K562 (cell line): ENCODE results near the gene ERMARD. TPM values are rescaled to one million over a fixed set of nuclear protein-coding genes. Genes with fewer than 3 reads are reported as not detected.

Experiments
- BCL6 ChIP-seq: fragments of 250-450 bp; sonication (Bioruptor Pico); IDR thresholded peaks from 2 replicates; pipeline ENCODE4 v1.4.0; 2020
- CBFA2T2 ChIP-seq: fragments of 450-650 bp; conservative IDR thresholded peaks from 2 replicates; pipeline ENCODE4 v1.6.1; 2017; ENCODE audit warnings: mild to moderate bottlenecking
- CC2D1A ChIP-seq: fragments of 450-650 bp; IDR thresholded peaks from 2 replicates; pipeline ENCODE4 v1.6.1; 2017; ENCODE audit warnings: mild to moderate bottlenecking
- ELF4 ChIP-seq: fragments of 450-650 bp; formaldehyde crosslinking; IDR thresholded peaks from 2 replicates; pipeline ENCODE4 v1.4.0; 2022; ENCODE audit warnings: missing genetic modification characterization
- FOXP1 ChIP-seq: sonication (generic); formaldehyde crosslinking; IDR thresholded peaks from 2 replicates; pipeline ENCODE4 v1.8.0; 2022; ENCODE audit warnings: mild to moderate bottlenecking, missing genetic modification reagents
- HLTF ChIP-seq: fragments of 450-650 bp; IDR thresholded peaks from 2 replicates; pipeline ENCODE4 v1.6.1; 2016
- KLF6 ChIP-seq: fragments of 250-450 bp; sonication (Bioruptor Pico); IDR thresholded peaks from 2 replicates; pipeline ENCODE4 v1.4.0; 2020; ENCODE audit warnings: mild to moderate bottlenecking, moderate library complexity, borderline replicate concordance
- L3MBTL2 ChIP-seq: fragments of 450-650 bp; IDR thresholded peaks from 2 replicates; pipeline ENCODE4 v1.6.1; 2016; ENCODE audit warnings: mild to moderate bottlenecking, moderate library complexity
- MECOM ChIP-seq: fragments of 250-450 bp; sonication (Bioruptor Pico); IDR thresholded peaks from 2 replicates; pipeline ENCODE4 v1.8.0; 2022; ENCODE audit warnings: inconsistent platforms
- MTA3 ChIP-seq: fragments of 450-650 bp; formaldehyde crosslinking; IDR thresholded peaks from 2 replicates; pipeline ENCODE4 v1.6.1; 2017; ENCODE audit warnings: mild to moderate bottlenecking, borderline replicate concordance
- NONO ChIP-seq, 2 experiments: fragments of 200-400 bp in 1 of 2; fragments of 450-650 bp in 1 of 2; formaldehyde crosslinking in 1 of 2; IDR thresholded peaks; 2 replicates each; pipeline ENCODE4 v1.6.1; 2017; ENCODE audit warnings: low read depth in 2 of 2, mild to moderate bottlenecking in 2 of 2, moderate library complexity in 2 of 2, low read length in 1 of 2
- OTX1 ChIP-seq: fragments of 450-650 bp; formaldehyde crosslinking; IDR thresholded peaks from 2 replicates; pipeline ENCODE4 v1.4.0; 2022; ENCODE audit warnings: mild to moderate bottlenecking
- PHF8 ChIP-seq: fragments of 200-600 bp; sonication (generic); IDR thresholded peaks from 2 replicates; pipeline ENCODE4 v1.6.1; 2012; ENCODE audit warnings: mixed run types, mild to moderate bottlenecking, inconsistent platforms, low read length, moderate library complexity, borderline replicate concordance
- POLR2B ChIP-seq: fragments of 450-650 bp; IDR thresholded peaks from 2 replicates; pipeline ENCODE4 v1.6.1; 2018; ENCODE audit warnings: low read depth; ENCODE audit not compliant: partially characterized antibody
- POU5F1 ChIP-seq: fragments of 150-350 bp; IDR thresholded peaks from 2 replicates; pipeline ENCODE4 v1.6.1; 2014; ENCODE audit warnings: borderline replicate concordance, low read length, low read depth, mild to moderate bottlenecking; ENCODE audit not compliant: partially characterized antibody
- RBBP5 ChIP-seq: fragments of 200-600 bp; sonication (generic); IDR thresholded peaks from 2 replicates; pipeline ENCODE4 v1.6.1; 2012; ENCODE audit warnings: borderline replicate concordance, mild to moderate bottlenecking, low read length, control low read depth, inconsistent platforms; ENCODE audit not compliant: insufficient read depth, poor library complexity, severe bottlenecking
- SMAD2 ChIP-seq: fragments of 150-350 bp; IDR thresholded peaks from 2 replicates; pipeline ENCODE4 v1.6.1; 2014; ENCODE audit warnings: low read depth, mild to moderate bottlenecking, low read length
- SPI1 ChIP-seq: IDR thresholded peaks from 2 replicates; pipeline ENCODE4 v1.6.1; 2011; ENCODE audit warnings: low read depth, low read length, control low read depth, borderline replicate concordance
- SRSF1 ChIP-seq: fragments of 200-400 bp; formaldehyde crosslinking; IDR thresholded peaks from 2 replicates; pipeline ENCODE4 v1.6.1; 2017; ENCODE audit warnings: mild to moderate bottlenecking, low read depth, low read length, moderate library complexity
- ZFP36 ChIP-seq: fragments of 150-350 bp; IDR thresholded peaks from 2 replicates; pipeline ENCODE4 v1.6.1; 2018; ENCODE audit warnings: low read length, low read depth; ENCODE audit not compliant: partially characterized antibody
- ZKSCAN3 ChIP-seq: fragments of 250-450 bp; sonication (Bioruptor Pico); IDR thresholded peaks from 2 replicates; pipeline ENCODE4 v1.4.0; 2020
- ZNF143 ChIP-seq: sonication (generic); formaldehyde crosslinking; IDR thresholded peaks from 2 replicates; pipeline ENCODE4 v1.9.0; 2022; ENCODE audit warnings: mild to moderate bottlenecking, missing genetic modification reagents
- ZNF146 ChIP-seq: IDR thresholded peaks from one replicate; pipeline ENCODE4 v1.6.1; 2018; ENCODE audit warnings: missing compliant biosample characterization; ENCODE audit not compliant: unreplicated experiment
- ZNF212 ChIP-seq: fragments of 450-650 bp; formaldehyde crosslinking; IDR thresholded peaks from 2 replicates; pipeline ENCODE4 v1.4.0; 2020; ENCODE audit warnings: mild to moderate bottlenecking
- polyA plus RNA-seq, 8 experiments: library from polyadenylated mRNA; depleted of rRNA in 4 of 8; stranded (reverse) in 5 of 8; unstranded in 3 of 8; fragments of >200 nt; fragmentation: Nextera tagmentation in 2 of 8; fragmentation: Illumina TruSeq in 1 of 8; extraction: Ambion mirVana in 2 of 8; extraction: Trizol in 1 of 8; gene quantifications; 2 replicates each; pipeline versions ENCODE4 v1.2.1 to v1.2.3, GENCODE V29; 2011 to 2014; ENCODE audit warnings: inconsistent platforms in 1 of 8, missing spikeins in 1 of 8
- total RNA-seq, 7 experiments: library from RNA; depleted of rRNA in 6 of 7; stranded (reverse); fragments of >200 nt in 6 of 7; fragmentation: Illumina TruSeq in 2 of 7; extraction: Trizol in 2 of 7; gene quantifications; 2 replicates each; pipeline versions ENCODE4 v1.2.1 to v1.2.3, GENCODE V29; 2011 to 2021; ENCODE audit warnings: low replicate concordance in 1 of 7
- TF ChIP-seq, protein P1 (sequence below): sonication (generic); formaldehyde crosslinking; IDR thresholded peaks from 2 replicates; pipeline ENCODE4 v1.8.1; 2023; ENCODE audit warnings: mild to moderate bottlenecking, missing genetic modification reagents
- TF ChIP-seq, protein P2 (sequence below), 2 experiments: fragments of 450-650 bp; conservative IDR thresholded peaks; 2 replicates each; pipeline ENCODE4 v1.6.1; 2017; ENCODE audit warnings: mild to moderate bottlenecking in 2 of 2, moderate library complexity in 2 of 2

Gene ERMARD
- total and polyA plus RNA-seq, 9 of the 15 experiments (the other 6 are each of a cell fraction or from before 2014, with no cell fraction given), result 14.5 to 68.6 (median 27.7) TPM

DNA sequence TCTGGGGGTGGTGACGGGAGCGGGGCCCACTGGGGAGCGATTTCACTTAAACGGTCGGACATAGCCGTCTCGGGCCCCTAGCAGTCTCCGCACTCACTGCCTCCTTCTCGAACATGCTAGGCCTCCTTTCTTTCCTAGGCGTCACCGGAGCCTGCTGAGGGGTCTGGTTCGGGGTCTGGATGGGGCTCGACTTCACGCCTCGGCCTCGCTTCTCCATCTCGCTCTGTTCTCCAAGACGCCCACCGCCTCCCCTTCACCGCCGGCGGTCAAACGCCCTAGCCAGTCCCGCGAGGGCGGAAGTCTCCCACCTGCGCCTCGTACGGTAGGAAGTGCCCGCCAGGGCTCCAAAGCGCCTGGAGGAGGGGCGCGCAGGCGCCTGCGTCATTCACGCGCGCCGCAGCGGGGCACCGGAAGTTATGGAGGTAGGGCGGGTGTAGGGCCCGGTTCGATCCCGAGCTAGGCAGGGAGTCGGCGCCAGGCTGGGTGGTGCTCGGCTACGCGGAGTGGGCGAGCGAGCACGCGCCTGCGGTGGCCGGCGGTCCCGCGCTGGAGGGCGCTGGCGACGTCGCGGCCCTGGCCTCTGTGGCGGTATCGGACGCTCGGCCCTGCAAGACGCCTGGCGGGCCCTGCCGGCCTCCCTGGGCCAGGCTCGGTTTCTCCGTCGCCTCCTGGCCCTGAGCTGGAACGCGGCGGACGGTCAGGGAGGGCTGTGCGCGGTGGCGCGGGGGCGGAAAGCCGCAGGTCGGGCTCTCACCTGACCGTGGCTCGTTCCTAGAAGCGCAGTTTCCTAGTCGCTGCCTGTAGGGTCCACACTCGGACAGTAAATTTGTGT lies at the start of gene ERMARD, which contains the start of gene DYNLT2 (continued):
- TF ChIP-seq, protein P1, sequence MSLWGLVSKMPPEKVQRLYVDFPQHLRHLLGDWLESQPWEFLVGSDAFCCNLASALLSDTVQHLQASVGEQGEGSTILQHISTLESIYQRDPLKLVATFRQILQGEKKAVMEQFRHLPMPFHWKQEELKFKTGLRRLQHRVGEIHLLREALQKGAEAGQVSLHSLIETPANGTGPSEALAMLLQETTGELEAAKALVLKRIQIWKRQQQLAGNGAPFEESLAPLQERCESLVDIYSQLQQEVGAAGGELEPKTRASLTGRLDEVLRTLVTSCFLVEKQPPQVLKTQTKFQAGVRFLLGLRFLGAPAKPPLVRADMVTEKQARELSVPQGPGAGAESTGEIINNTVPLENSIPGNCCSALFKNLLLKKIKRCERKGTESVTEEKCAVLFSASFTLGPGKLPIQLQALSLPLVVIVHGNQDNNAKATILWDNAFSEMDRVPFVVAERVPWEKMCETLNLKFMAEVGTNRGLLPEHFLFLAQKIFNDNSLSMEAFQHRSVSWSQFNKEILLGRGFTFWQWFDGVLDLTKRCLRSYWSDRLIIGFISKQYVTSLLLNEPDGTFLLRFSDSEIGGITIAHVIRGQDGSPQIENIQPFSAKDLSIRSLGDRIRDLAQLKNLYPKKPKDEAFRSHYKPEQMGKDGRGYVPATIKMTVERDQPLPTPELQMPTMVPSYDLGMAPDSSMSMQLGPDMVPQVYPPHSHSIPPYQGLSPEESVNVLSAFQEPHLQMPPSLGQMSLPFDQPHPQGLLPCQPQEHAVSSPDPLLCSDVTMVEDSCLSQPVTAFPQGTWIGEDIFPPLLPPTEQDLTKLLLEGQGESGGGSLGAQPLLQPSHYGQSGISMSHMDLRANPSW (CRISPR knock-in tag), result peak; percentile 96
- peak; percentile 74 to 92; a peak in 2 of 4 replicates for TF ChIP-seq NONO (IDR thresholded peaks at IDR 0.05; ENCODE audit: low read depth in 2 of 2, low read length in 1 of 2)
- TF ChIP-seq ZNF212, result no peak
- TF ChIP-seq MECOM (CRISPR knock-in tag), result no peak
- peak; percentile 61; the same call in 1 of the 2 replicates for TF ChIP-seq CC2D1A
- peak; percentile 98 for TF ChIP-seq POLR2B
- TF ChIP-seq L3MBTL2, result peak; percentile 97
- TF ChIP-seq ELF4, result peak; percentile 87
- TF ChIP-seq, protein P2, sequence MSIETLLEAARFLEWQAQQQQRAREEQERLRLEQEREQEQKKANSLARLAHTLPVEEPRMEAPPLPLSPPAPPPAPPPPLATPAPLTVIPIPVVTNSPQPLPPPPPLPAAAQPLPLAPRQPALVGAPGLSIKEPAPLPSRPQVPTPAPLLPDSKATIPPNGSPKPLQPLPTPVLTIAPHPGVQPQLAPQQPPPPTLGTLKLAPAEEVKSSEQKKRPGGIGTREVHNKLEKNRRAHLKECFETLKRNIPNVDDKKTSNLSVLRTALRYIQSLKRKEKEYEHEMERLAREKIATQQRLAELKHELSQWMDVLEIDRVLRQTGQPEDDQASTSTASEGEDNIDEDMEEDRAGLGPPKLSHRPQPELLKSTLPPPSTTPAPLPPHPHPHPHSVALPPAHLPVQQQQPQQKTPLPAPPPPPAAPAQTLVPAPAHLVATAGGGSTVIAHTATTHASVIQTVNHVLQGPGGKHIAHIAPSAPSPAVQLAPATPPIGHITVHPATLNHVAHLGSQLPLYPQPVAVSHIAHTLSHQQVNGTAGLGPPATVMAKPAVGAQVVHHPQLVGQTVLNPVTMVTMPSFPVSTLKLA (conservative IDR thresholded peaks at IDR 0.05), result peak; percentile 76 to 94; a peak in 3 of 4 replicates
- peak; percentile 50 for TF ChIP-seq POU5F1
- TF ChIP-seq KLF6 (CRISPR knock-in tag), result peak; percentile 55; the same call in 1 of the 2 replicates
- TF ChIP-seq OTX1 (CRISPR knock-in tag), result peak; percentile 85; the same call in 1 of the 2 replicates
- TF ChIP-seq ZNF143 (CRISPR knock-in tag), result peak; percentile 26; the same call in 1 of the 2 replicates
- no peak for TF ChIP-seq BCL6
- peak; percentile 57; the same call in 1 of the 2 replicates for TF ChIP-seq HLTF
- TF ChIP-seq MTA3, result peak; percentile 93
- peak; percentile 98 for TF ChIP-seq FOXP1 (CRISPR knock-in tag)
- peak; percentile 99 for TF ChIP-seq PHF8
- TF ChIP-seq SRSF1, result 0 out of 2 replicates have a peak, but pooled peaks have one; percentile 26
- no peak for TF ChIP-seq ZNF146
- TF ChIP-seq ZFP36, result peak; percentile 14
- TF ChIP-seq ZKSCAN3 (CRISPR knock-in tag), result no peak
- no peak for TF ChIP-seq SMAD2
- no peak for TF ChIP-seq CBFA2T2
- peak; percentile 99 for TF ChIP-seq RBBP5
- TF ChIP-seq SPI1, result peak; percentile 94
